HG03442 (cell line): Measurements from ENCODE around the gene KLF13.
A peak's percentile ranks its signal among the peaks of the same experiment; 100 is the strongest.

Source experiments
- ATAC-seq: cut with Tn5 transposase; IDR thresholded peaks from one replicate; pipeline ENCODE4 v1.9.1; 2021; ENCODE audit warnings: mild to moderate bottlenecking, moderate library complexity; ENCODE audit not compliant: unreplicated experiment

The KLF13 gene

GRCh38 chr15:31331389-31331788, 4.8 kb downstream of the KLF13 start:
- no peak for ATAC-seq

DNA sequence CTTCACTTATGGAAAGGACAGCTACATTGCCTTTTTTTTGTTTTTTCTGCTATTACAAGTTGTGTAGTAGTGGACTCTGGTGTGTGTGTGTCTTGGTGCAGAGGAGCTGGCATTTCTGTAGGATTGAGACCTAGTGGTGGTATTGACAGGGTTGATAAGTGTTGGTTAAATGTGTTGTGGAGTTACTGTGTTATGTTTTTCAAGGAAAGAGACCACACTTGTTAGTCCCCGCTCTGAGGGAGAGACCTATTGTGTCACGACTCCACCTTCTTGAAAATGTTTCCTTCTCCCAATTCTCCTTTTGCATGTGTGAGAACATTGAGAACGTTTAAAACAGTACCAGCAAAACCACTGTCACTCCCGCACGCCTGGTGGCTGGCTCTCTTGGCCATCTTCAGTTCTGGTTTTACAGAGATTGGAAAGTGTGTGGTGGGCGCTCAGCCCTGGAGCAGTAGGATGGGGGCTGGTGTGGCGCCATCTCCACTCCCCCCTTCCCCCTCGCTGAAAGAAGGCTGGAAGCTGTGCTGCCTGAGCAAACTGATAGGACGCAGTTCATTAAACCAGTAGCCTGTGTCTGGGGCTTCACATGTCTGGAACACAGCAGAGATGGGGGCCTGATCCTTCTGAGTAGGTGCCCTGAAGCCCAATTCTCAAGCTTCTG, 5.5 kb downstream of the KLF13 start:
- ATAC-seq = no peak

DNA sequence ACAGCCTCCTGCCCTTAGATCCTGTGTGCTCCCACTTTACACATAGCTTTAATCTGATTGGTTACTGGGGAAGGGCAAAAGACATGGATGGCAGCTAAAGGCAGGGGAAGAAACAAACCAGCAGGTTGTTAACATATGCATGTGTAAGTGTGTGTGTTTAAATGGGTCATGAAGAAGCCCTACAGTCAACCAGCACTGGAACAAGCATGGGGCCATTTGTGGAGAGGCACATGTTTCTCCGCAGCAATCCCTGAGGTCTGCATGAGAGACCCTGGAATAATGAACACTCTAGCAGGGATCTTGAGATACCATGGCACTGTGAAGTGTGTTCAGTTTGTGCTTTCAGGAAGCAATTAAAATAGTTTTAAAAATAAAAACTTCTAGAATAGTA, 6.0 kb downstream of the KLF13 start:
- no peak for ATAC-seq

GRCh38 chr15:31333119-31333518, 6.5 kb downstream of the KLF13 start:
- ATAC-seq = no peak

- ATAC-seq = no peak
Observed at GRCh38 chr15:31333820-31334219, 7.2 kb downstream of the KLF13 start.

- no peak for ATAC-seq
Observed at GRCh38 chr15:31335989-31336592, 9.5 kb downstream of the KLF13 start.

- ATAC-seq = no peak
Observed at GRCh38 chr15:31336593-31337295, 10.1 kb downstream of the KLF13 start.

- ATAC-seq = no peak
Observed at GRCh38 chr15:31337352-31338031, 10.9 kb downstream of the KLF13 start.

DNA sequence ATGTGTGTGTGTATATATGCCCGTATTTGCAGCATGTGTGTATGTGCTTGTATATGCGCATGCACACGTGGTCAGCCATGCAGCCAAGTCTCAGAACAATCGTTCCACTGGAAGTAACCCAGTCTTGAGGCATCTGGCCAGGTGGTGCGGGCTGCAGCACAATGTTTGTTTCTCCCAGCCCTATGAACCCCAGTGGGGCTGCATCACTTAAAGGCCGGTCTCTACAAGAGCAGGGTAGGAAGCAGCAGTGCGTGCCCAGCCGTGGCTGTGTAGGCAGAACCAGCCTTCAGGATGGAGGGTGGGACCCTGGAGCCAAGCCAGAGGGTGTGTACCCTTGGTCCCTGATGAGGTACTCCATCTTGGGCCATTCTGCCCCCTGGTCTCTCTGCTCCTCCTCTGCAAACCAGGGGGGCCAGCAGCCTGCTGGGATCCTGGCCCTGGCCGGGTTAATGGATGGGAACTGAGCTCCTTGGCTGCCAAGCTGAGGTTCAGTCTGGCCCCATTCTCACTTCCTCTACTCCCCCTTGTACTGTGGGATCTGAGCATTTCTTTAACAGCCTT, 11.8 kb downstream of the KLF13 start:
- peak; percentile 36 for ATAC-seq

DNA sequence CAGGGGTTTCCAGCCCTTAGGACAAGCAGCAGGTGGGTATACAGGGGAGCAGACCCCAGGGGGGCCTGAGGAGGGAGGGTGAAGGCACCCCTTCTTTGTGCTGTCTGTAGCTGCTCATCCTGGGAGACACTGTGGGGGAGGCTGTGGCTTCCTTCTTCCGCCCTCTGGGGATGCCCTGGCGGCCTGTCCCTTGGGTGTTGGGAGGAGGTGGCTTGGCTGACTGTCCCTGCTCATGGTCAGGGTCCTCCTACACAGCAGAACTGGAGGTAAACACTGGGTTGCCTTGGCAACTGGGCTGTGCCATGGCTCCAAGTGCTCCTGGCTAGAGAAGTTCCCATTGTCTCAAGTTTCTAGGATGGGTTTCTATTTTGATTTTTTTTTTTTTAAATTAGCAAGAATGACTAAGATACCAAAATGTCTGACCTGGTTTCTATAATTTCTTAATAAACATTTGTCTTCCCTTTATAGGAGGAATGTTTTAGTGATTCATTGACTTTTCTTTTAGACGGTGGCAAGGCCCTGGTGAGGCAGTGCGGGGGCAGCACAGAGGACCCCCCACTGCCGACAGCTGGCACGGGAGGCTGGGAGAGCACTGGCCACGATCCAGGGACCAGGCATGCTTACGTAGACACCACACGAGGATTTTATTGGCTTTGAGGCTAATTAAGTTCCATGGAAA, 12.4 kb downstream of the KLF13 start:
- ATAC-seq = peak; percentile 48

- no peak for ATAC-seq
Observed at GRCh38 chr15:31339558-31339895, 12.9 kb downstream of the KLF13 start.

- no peak for ATAC-seq
Observed at GRCh38 chr15:31340047-31340446, 13.4 kb downstream of the KLF13 start.

DNA sequence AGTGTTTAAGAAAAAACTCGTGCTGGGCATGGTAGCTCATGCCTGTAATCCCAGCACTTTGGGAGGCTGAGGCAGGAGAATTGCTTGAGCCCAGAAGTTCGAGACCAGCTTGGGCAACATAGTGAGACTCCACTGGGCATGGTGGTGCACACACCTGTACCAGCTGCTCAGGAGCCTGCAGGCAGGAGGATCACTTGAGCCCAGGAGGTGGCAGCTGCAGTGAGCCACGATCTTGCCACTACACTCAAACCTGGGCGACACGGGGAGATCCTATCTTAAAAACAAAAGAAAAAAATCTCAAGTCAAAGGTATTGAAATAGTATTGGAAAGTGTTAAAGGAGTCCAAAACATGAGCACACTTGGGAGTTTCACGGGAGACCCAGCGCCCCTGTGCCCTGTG, 14.0 kb downstream of the KLF13 start:
- ATAC-seq = no peak

DNA sequence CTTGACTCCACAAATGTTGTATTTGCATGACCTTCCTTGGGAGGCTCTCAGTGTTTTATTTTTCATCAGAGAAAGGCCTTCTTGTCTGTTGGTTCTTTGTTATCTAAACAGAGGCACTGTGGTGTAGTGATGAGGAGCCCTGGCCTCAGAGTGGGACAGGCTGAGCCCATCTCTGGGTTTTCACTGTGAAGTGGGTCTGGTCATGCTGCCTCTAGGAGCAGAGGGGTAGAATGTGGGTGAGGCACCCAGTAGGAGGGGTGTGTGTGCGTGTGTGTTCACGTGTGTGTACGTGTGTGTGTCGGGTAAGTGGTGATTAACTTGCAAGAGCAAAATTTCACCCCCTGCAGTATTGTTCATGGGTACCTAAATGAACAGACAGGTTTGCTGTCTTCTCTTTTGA, 14.4 kb downstream of the KLF13 start:
- ATAC-seq = no peak

DNA sequence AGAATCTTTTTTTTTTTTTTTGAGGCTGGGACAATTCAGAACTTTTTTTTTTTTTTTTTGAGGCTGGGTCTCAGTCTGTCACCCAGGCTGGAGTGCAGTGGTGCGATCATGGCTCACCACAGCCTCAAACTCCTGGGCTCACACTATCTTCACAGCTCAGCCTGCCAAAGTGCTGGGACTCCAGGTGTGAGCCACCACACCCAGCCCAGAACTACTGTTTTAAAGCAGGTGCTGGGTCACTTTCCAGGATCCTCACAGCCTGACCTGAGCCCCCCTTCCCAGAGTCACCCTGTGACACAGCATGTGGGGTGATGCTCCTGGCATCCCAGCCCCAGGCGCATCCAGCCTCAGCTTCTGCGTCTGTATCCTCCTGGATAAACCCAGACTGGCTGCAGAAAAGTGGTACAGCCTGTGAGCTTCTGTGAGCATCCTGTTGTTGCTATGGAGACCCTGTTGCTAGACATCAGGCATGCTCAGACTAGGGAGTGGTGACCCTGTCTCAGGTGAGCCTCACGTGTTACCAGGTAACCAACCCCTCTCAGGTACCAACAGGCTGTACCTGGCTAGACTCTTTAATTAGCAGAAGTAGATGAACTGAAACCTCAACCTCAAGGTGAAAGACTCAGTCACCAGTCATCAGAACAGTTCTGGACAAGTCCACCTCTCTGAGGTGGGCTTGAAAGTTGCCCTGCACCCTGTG, 15.0 kb downstream of the KLF13 start:
- ATAC-seq = no peak

GRCh38 chr15:31342381-31342780, 15.7 kb downstream of the KLF13 start:
- no peak for ATAC-seq

GRCh38 chr15:31342781-31343626, 16.4 kb downstream of the KLF13 start:
- ATAC-seq = no peak

DNA sequence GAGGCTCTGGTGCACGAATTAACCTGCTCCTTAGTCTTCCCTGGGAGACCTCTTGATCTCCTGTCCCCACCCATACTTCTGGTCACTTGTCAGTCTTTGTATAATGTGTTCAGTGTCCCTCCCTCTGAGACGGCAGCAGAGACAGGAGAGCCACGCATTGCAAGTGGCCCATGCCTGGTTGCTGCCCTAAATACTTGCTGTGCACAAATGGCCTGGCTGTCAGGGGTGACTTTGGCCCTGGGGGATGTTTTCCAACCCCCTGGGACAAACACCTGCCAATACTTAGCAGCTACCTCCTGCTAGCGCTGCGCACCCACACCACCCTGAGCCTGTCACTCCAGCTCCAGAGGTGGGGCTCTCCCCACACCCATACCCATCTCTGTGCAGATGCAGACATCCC, 17.2 kb downstream of the KLF13 start:
- no peak for ATAC-seq

GRCh38 chr15:31344266-31344665, 17.6 kb downstream of the KLF13 start:
- no peak for ATAC-seq
